Naive thymus-derived CD8-positive, alpha-beta T cell (primary cell): ENCODE measurements around the gene NOS1AP. TPM values are rescaled to one million over a fixed set of nuclear protein-coding genes. Genes with fewer than 3 reads are reported as not detected.

Experiments used
- ATAC-seq, 2 donors: fragments of 150-1000 bp; cut with Tn5 transposase in 1 of 2; sonication (Bioruptor Pico), chemical (Tn5 transposase) in 1 of 2; 1 replicate in 1 of 2; 2 replicates in 1 of 2; pipeline ENCODE4 v1.10.0; 2021; ENCODE audit warnings: mild to moderate bottlenecking in 2 of 2, moderate library complexity in 2 of 2
- POLR2A ChIA-PET: fragments of 350-600 bp; sonication (Branson Sonifier 250); formaldehyde crosslinking; loops from one replicate; lab custom pipeline; 2021; ENCODE audit warnings: antibody characterized with exemption; lab: Charles Lee
- DNase-seq, 10 donors: peaks; one replicate each; pipeline versions ENCODE4 v3.0.0 to v3.0.0-alpha.2; 2020 to 2022
- H3K27ac Mint-ChIP-seq, 10 donors: one replicate each; pipeline ENCODE4 v1.8.0; 2020 to 2022; ENCODE audit warnings: mild to moderate bottlenecking in 10 of 10, mixed read lengths in 10 of 10, moderate library complexity in 4 of 10, inconsistent platforms in 1 of 10
- H3K27me3 Mint-ChIP-seq, 5 donors: one replicate each; pipeline ENCODE4 v1.8.0; 2021 to 2022; ENCODE audit warnings: mixed read lengths in 5 of 5
- H3K36me3 Mint-ChIP-seq, 3 donors: one replicate each; pipeline ENCODE4 v1.8.0; 2020 to 2022; ENCODE audit warnings: mixed read lengths in 3 of 3, mild to moderate bottlenecking in 2 of 3, inconsistent platforms in 1 of 3
- H3K4me1 Mint-ChIP-seq, 4 donors: one replicate each; pipeline ENCODE4 v1.8.0; 2021 to 2022; ENCODE audit warnings: mixed read lengths in 4 of 4
- H3K4me3 Mint-ChIP-seq, 10 donors: one replicate each; pipeline ENCODE4 v1.8.0; 2020 to 2022; ENCODE audit warnings: mild to moderate bottlenecking in 10 of 10, mixed read lengths in 10 of 10, moderate library complexity in 6 of 10, inconsistent platforms in 1 of 10
- H3K9me3 Mint-ChIP-seq, 9 donors: one replicate each; pipeline ENCODE4 v1.8.0; 2020 to 2022; ENCODE audit warnings: mixed read lengths in 9 of 9, mild to moderate bottlenecking in 3 of 9, inconsistent platforms in 1 of 9, moderate library complexity in 1 of 9
- polyA plus RNA-seq, 3 donors: library from polyadenylated mRNA; unstranded; fragments of 300-500 nt; fragmentation: Illumina TruSeq; gene quantifications; one replicate each; pipeline ENCODE4 v1.2.3, GENCODE V29; 2021
- total RNA-seq, 8 experiments: library from RNA in 2 of 8; stranded (reverse) in 2 of 8; gene quantifications; one replicate each; pipeline ENCODE4 v1.2.3 and lab custom pipeline; 2021 to 2026

The NOS1AP gene
- total and polyA plus RNA-seq, 5 experiments from 2014 or later: not detected

GRCh38 chr1:162373072-162373427, 303.6 kb downstream of the NOS1AP start:
- H3K9me3 Mint-ChIP-seq: no peaks in the 10 kb centered on the region
- no peak overlapping the region for H3K27ac Mint-ChIP-seq
- POLR2A ChIA-PET: no interaction called here
- H3K4me3 Mint-ChIP-seq: no peak overlapping the region
- H3K27me3 Mint-ChIP-seq: no peaks in the 10 kb centered on the region
- H3K4me1 Mint-ChIP-seq: peaks cover 0 to 2% (median 0%) of the 10 kb centered on the region in 4 donors
- DNase-seq (no peak), ATAC-seq (no peak)
- H3K36me3 Mint-ChIP-seq: no peaks in the 10 kb centered on the region

GRCh38 chr1:162373541-162374260, 304.2 kb downstream of the NOS1AP start:
- no peaks in the 10 kb centered on the region for H3K36me3 Mint-ChIP-seq
- POLR2A ChIA-PET: no interaction called here
- H3K27ac Mint-ChIP-seq: no peak overlapping the region
- no peak overlapping the region for H3K4me3 Mint-ChIP-seq
- ATAC-seq (no peak), DNase-seq (peak in 1 of 10 donors; percentile 13)
- peaks cover 0 to 2% (median 0%) of the 10 kb centered on the region in 4 donors for H3K4me1 Mint-ChIP-seq
- no peaks in the 10 kb centered on the region for H3K9me3 Mint-ChIP-seq
- H3K27me3 Mint-ChIP-seq: no peaks in the 10 kb centered on the region

GRCh38 chr1:162374406-162374805, 304.9 kb downstream of the NOS1AP start:
- POLR2A ChIA-PET: no interaction called here
- Mint-ChIP-seq H3K4me1 (peaks cover 0 to 2% (median 0%) of the 10 kb centered on the region in 4 donors), H3K9me3 (no peaks in the 10 kb centered on the region), H3K27ac (no peak overlapping the region), H3K27me3 (no peaks in the 10 kb centered on the region), H3K36me3 (no peaks in the 10 kb centered on the region), H3K4me3 (no peak overlapping the region)
- DNase-seq (peak in 1 of 10 donors; percentile 22), ATAC-seq (no peak)

GRCh38 chr1:162375463-162375862, 306.0 kb downstream of the NOS1AP start:
- peaks cover 0 to 2% (median 0%) of the 10 kb centered on the region in 4 donors for H3K4me1 Mint-ChIP-seq
- no peaks in the 10 kb centered on the region for H3K9me3 Mint-ChIP-seq
- POLR2A ChIA-PET: no interaction called here
- no peak overlapping the region for H3K4me3 Mint-ChIP-seq
- ATAC-seq (no peak), DNase-seq (peak in 1 of 10 donors; percentile 31)
- H3K36me3 Mint-ChIP-seq: no peaks in the 10 kb centered on the region
- H3K27ac Mint-ChIP-seq: no peak overlapping the region
- no peaks in the 10 kb centered on the region for H3K27me3 Mint-ChIP-seq

- peaks cover 0 to 2% (median 0%) of the 10 kb centered on the region in 4 donors for H3K4me1 Mint-ChIP-seq
- no peak within 1 kb of the TSS for H3K27ac Mint-ChIP-seq
- H3K4me3 Mint-ChIP-seq: no peak within 1 kb of the TSS
- no peaks in the 10 kb centered on the region for H3K9me3 Mint-ChIP-seq
- H3K36me3 Mint-ChIP-seq: no peaks in the 10 kb centered on the region
- H3K27me3 Mint-ChIP-seq: no peaks in the 10 kb centered on the region
- ATAC-seq: no peak
- POLR2A ChIA-PET: no interaction called here
- DNase-seq: peak in 1 of 10 donors; percentile 3
Observed at GRCh38 chr1:162376691-162377090, 307.2 kb downstream of the NOS1AP start, which contains the start of gene SPATA46. Gene SPATA46 (minus strand): TSS chr1:162376854. CDS start chr1:162376790, 64 bp downstream.

GRCh38 chr1:162380061-162380846, 310.8 kb downstream of the NOS1AP start:
- DNase-seq (no peak), ATAC-seq (no peak)
- H3K9me3 Mint-ChIP-seq: no peaks in the 10 kb centered on the region
- no peak overlapping the region for H3K27ac Mint-ChIP-seq
- H3K27me3 Mint-ChIP-seq: peaks cover 0 to under 1% (median 0%) of the 10 kb centered on the region in 5 donors
- H3K4me3 Mint-ChIP-seq: no peak overlapping the region
- POLR2A ChIA-PET: no interaction called here
- H3K36me3 Mint-ChIP-seq: no peaks in the 10 kb centered on the region
- H3K4me1 Mint-ChIP-seq: no peaks in the 10 kb centered on the region

- H3K9me3 Mint-ChIP-seq: no peaks in the 10 kb centered on the region
- POLR2A ChIA-PET: no interaction called here
Observed at GRCh38 chr1:162381383-162381782, 311.9 kb downstream of the NOS1AP start, which contains the start of gene C1orf226. Gene C1orf226 (plus strand): TSS chr1:162381728. CDS start chr1:162381902, 174 bp downstream.

GRCh38 chr1:162381941-162382750, 312.7 kb downstream of the NOS1AP start:
- peaks cover 0 to 10% (median 0%) of the 10 kb centered on the region in 5 donors for H3K27me3 Mint-ChIP-seq
- POLR2A ChIA-PET: no interaction called here
- no peak overlapping the region for H3K4me3 Mint-ChIP-seq
- no peaks in the 10 kb centered on the region for H3K36me3 Mint-ChIP-seq
- H3K4me1 Mint-ChIP-seq: no peaks in the 10 kb centered on the region
- DNase-seq (no peak), ATAC-seq (no peak)
- H3K9me3 Mint-ChIP-seq: no peaks in the 10 kb centered on the region
- H3K27ac Mint-ChIP-seq: no peak overlapping the region

More at GRCh38 chr1:162381383-162381782, 311.9 kb downstream of the NOS1AP start, which contains the start of gene C1orf226:
- Mint-ChIP-seq H3K27ac (no peak within 1 kb of the TSS), H3K27me3 (peaks cover 0 to 4% (median 0%) of the 10 kb centered on the region in 5 donors), H3K4me3 (no peak within 1 kb of the TSS), H3K4me1 (no peaks in the 10 kb centered on the region), H3K36me3 (no peaks in the 10 kb centered on the region)
- ATAC-seq: no peak
- DNase-seq: no peak

GRCh38 chr1:162383091-162383490, 313.6 kb downstream of the NOS1AP start:
- ATAC-seq: no peak
- no peak for DNase-seq
- H3K36me3 Mint-ChIP-seq: no peaks in the 10 kb centered on the region
- POLR2A ChIA-PET: no interaction called here
- H3K4me1 Mint-ChIP-seq: no peaks in the 10 kb centered on the region
- H3K9me3 Mint-ChIP-seq: no peaks in the 10 kb centered on the region
- H3K27me3 Mint-ChIP-seq: peaks cover 0 to 10% (median 1%) of the 10 kb centered on the region in 5 donors
- H3K4me3 Mint-ChIP-seq: no peak overlapping the region
- no peak overlapping the region for H3K27ac Mint-ChIP-seq

GRCh38 chr1:162383516-162383915, 314.0 kb downstream of the NOS1AP start:
- Mint-ChIP-seq H3K27ac (peak overlapping the region in 1 of 10 donors; percentile 50), H3K36me3 (no peaks in the 10 kb centered on the region), H3K27me3 (peaks cover 0 to 10% (median 1%) of the 10 kb centered on the region in 5 donors), H3K9me3 (no peaks in the 10 kb centered on the region), H3K4me1 (no peaks in the 10 kb centered on the region), H3K4me3 (no peak overlapping the region)
- POLR2A ChIA-PET: no interaction called here
- DNase-seq (no peak), ATAC-seq (no peak)

GRCh38 chr1:162384116-162384515, 314.6 kb downstream of the NOS1AP start:
- Mint-ChIP-seq H3K27ac (peak overlapping the region in 1 of 10 donors; percentile 41), H3K36me3 (no peaks in the 10 kb centered on the region), H3K4me3 (no peak overlapping the region), H3K9me3 (no peaks in the 10 kb centered on the region), H3K27me3 (peaks cover 0 to 16% (median 7%) of the 10 kb centered on the region in 5 donors), H3K4me1 (peaks cover 0 to 4% (median under 1%) of the 10 kb centered on the region in 4 donors)
- POLR2A ChIA-PET: no interaction called here
- no peak for DNase-seq
- ATAC-seq: no peak

- Mint-ChIP-seq H3K9me3 (no peaks in the 10 kb centered on the region), H3K27ac (peak overlapping the region in 1 of 10 donors; percentile 41), H3K36me3 (no peaks in the 10 kb centered on the region), H3K4me3 (no peak overlapping the region), H3K27me3 (peaks cover 0 to 17% (median 12%) of the 10 kb centered on the region in 5 donors), H3K4me1 (peaks cover 0 to 9% (median 6%) of the 10 kb centered on the region in 4 donors)
- ATAC-seq (no peak), DNase-seq (no peak)
- POLR2A ChIA-PET: no interaction called here
Observed at GRCh38 chr1:162384601-162385279, 315.2 kb downstream of the NOS1AP start.
